OCI-LY1 (cell line): ENCODE data around the gene PDLIM4.
A peak's percentile ranks its signal among the peaks of the same experiment; 100 is the strongest.

Experiments used
- H2AFZ ChIP-seq: fragments of 200-600 bp; sonication (generic), shearing (Covaris generic); 2 replicates; pipeline ENCODE4 v1.6.0; 2014; ENCODE audit warnings: antibody characterized with exemption, mild to moderate bottlenecking, low read length
- H3F3A ChIP-seq: fragments of 200-600 bp; sonication (generic), shearing (Covaris generic); 2 replicates; pipeline ENCODE4 v1.6.0; 2014; ENCODE audit warnings: mild to moderate bottlenecking, antibody characterized with exemption, low read length, moderate library complexity; ENCODE audit not compliant: insufficient read depth
- H3K27ac ChIP-seq: fragments of 200-600 bp; sonication (generic); 2 replicates; pipeline ENCODE4 v1.5.1; 2014; ENCODE audit warnings: low read length, mixed run types, mild to moderate bottlenecking, low read depth; ENCODE audit not compliant: poor library complexity, severe bottlenecking
- H3K27me3 ChIP-seq: fragments of 200-600 bp; sonication (generic); 2 replicates; pipeline ENCODE4 v1.6.0; 2014; ENCODE audit warnings: antibody characterized with exemption, mild to moderate bottlenecking, low read length, moderate library complexity; ENCODE audit not compliant: insufficient read depth
- H3K36me3 ChIP-seq: fragments of 200-600 bp; sonication (generic); 2 replicates; pipeline ENCODE4 v1.6.1; 2014; ENCODE audit warnings: mild to moderate bottlenecking, antibody characterized with exemption, low read length, moderate library complexity, mixed read lengths; ENCODE audit not compliant: insufficient read depth
- H3K4me1 ChIP-seq: fragments of 200-600 bp; sonication (generic); 2 replicates; pipeline ENCODE4 v1.5.1; 2014; ENCODE audit warnings: mild to moderate bottlenecking, low read length, moderate library complexity; ENCODE audit not compliant: insufficient read depth, severe bottlenecking
- H3K4me2 ChIP-seq: fragments of 200-600 bp; sonication (generic), shearing (Covaris generic); 2 replicates; pipeline ENCODE4 v1.6.1; 2014; ENCODE audit warnings: low read length
- H3K4me3 ChIP-seq: fragments of 200-600 bp; sonication (generic); 2 replicates; pipeline ENCODE4 v1.5.1; 2014; ENCODE audit warnings: low read length, low read depth, mild to moderate bottlenecking, mixed read lengths; ENCODE audit not compliant: poor library complexity, severe bottlenecking
- H3K79me2 ChIP-seq: fragments of 200-600 bp; shearing (Covaris generic); 2 replicates; pipeline ENCODE4 v1.6.1; 2016; ENCODE audit warnings: mixed run types, low read length, mixed read lengths; ENCODE audit not compliant: insufficient read depth
- H3K9ac ChIP-seq: fragments of 200-600 bp; sonication (generic), shearing (Covaris generic); 2 replicates; pipeline ENCODE4 v1.6.1; 2014; ENCODE audit warnings: mild to moderate bottlenecking, low read length, mixed read lengths
- H3K9me2 ChIP-seq: fragments of 200-600 bp; sonication (generic), shearing (Covaris generic); 2 replicates; pipeline ENCODE4 v1.6.1; 2014; ENCODE audit warnings: low read depth, mild to moderate bottlenecking, low read length, mixed read lengths
- H3K9me3 ChIP-seq: fragments of 200-600 bp; shearing (Covaris generic); 2 replicates; pipeline ENCODE4 v1.6.1; 2014; ENCODE audit warnings: low read length, mixed read lengths
- H4K20me1 ChIP-seq: fragments of 200-600 bp; sonication (generic), shearing (Covaris generic); 2 replicates; pipeline ENCODE4 v1.6.0; 2016; ENCODE audit warnings: mild to moderate bottlenecking, low read length; ENCODE audit not compliant: insufficient read depth
- EZH2 ChIP-seq: fragments of 200-600 bp; sonication (generic), shearing (Covaris generic); IDR thresholded peaks from 2 replicates; pipeline ENCODE4 v1.8.0; 2017; ENCODE audit warnings: borderline replicate concordance, mixed run types, mild to moderate bottlenecking, antibody characterized with exemption, low read length, moderate library complexity, mixed read lengths
- TF ChIP-seq, protein P1 (sequence below): fragments of 200-600 bp; sonication (generic), shearing (Covaris generic); IDR thresholded peaks from 2 replicates; pipeline ENCODE4 v1.5.1; 2017; ENCODE audit warnings: mild to moderate bottlenecking, antibody characterized with exemption, low read length, moderate library complexity, mixed read lengths

The PDLIM4 gene

DNA sequence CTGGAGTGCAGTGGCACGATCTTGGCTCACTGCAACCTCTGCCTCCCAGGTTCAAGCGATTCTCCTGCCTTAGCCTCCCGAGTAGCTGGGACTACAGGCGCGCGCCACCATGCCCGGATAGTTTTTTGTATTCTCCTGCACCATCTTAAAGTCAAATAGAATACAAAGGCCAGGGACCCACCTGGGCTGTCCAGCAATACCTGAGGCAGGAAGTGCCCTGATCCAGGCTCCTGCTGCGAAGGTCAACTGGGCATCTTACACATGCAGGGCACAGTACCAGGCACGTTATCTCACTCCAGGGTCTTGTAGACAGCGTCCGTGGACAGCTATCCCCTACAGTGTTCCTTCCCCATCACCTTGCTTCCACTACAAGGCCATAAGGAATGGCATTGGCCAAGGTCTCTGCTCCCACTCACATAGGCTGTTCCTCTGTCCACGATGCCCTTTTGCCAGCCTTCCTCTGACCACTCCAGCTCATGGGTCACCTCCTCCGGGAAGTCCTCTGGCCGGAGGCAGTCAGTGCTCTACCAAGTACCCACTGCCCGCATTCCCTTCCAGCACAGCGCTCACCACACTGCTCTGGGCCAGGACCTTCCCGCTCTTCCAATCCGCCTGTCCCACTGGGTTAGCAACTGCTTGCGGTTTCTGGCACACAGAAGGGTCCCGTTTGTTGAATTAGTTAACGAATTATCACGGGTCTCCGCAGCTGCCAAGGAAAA, 30.8 kb upstream of the PDLIM4 start:
- Histone ChIP-seq H3K9me2 (no peaks in the 10 kb centered on the region), H2AFZ (no peak overlapping the region), H3K79me2 (no peaks in the 10 kb centered on the region), H3K9ac (peak overlapping the region; percentile 50; the same call in 1 of the 2 replicates), H3K36me3 (no peaks in the 10 kb centered on the region), H3K27me3 (no peaks in the 10 kb centered on the region), H3K9me3 (no peaks in the 10 kb centered on the region), H3K4me3 (peak overlapping the region; percentile 62), H3K4me2 (peak overlapping the region; percentile 68), H3K27ac (no peak overlapping the region), H3F3A (no peaks in the 10 kb centered on the region), H4K20me1 (no peaks in the 10 kb centered on the region), H3K4me1 (peaks cover 39% of the 10 kb centered on the region)
- TF ChIP-seq, protein P1, sequence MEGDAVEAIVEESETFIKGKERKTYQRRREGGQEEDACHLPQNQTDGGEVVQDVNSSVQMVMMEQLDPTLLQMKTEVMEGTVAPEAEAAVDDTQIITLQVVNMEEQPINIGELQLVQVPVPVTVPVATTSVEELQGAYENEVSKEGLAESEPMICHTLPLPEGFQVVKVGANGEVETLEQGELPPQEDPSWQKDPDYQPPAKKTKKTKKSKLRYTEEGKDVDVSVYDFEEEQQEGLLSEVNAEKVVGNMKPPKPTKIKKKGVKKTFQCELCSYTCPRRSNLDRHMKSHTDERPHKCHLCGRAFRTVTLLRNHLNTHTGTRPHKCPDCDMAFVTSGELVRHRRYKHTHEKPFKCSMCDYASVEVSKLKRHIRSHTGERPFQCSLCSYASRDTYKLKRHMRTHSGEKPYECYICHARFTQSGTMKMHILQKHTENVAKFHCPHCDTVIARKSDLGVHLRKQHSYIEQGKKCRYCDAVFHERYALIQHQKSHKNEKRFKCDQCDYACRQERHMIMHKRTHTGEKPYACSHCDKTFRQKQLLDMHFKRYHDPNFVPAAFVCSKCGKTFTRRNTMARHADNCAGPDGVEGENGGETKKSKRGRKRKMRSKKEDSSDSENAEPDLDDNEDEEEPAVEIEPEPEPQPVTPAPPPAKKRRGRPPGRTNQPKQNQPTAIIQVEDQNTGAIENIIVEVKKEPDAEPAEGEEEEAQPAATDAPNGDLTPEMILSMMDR: no peak
- TF ChIP-seq EZH2: no peak

DNA sequence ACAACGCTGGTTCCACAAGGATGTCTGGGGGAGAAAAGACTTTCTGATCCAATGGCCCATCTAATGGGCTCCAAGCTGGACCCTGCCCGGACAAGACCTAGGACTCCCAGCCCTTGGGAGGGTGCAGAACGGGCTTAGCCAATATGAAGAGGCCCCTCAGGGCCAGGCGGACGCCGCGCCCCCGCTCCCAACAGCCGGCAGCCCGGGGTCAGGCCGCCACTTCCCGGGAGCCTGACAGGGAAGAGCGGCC, 30.3 kb upstream of the PDLIM4 start:
- TF ChIP-seq, protein P1: no peak
- no peak for TF ChIP-seq EZH2
- Histone ChIP-seq H3K9me3 (no peaks in the 10 kb centered on the region), H3K27me3 (no peaks in the 10 kb centered on the region; the same call in 1 of the 2 replicates), H3K4me2 (peak overlapping the region; percentile 68), H3F3A (no peaks in the 10 kb centered on the region), H3K27ac (no peak overlapping the region), H3K79me2 (no peaks in the 10 kb centered on the region), H3K4me3 (peak overlapping the region; percentile 62), H3K36me3 (no peaks in the 10 kb centered on the region), H4K20me1 (no peaks in the 10 kb centered on the region), H3K9me2 (no peaks in the 10 kb centered on the region), H3K9ac (peak overlapping the region; percentile 50; the same call in 1 of the 2 replicates), H3K4me1 (peaks cover 35% of the 10 kb centered on the region), H2AFZ (no peak overlapping the region)

DNA sequence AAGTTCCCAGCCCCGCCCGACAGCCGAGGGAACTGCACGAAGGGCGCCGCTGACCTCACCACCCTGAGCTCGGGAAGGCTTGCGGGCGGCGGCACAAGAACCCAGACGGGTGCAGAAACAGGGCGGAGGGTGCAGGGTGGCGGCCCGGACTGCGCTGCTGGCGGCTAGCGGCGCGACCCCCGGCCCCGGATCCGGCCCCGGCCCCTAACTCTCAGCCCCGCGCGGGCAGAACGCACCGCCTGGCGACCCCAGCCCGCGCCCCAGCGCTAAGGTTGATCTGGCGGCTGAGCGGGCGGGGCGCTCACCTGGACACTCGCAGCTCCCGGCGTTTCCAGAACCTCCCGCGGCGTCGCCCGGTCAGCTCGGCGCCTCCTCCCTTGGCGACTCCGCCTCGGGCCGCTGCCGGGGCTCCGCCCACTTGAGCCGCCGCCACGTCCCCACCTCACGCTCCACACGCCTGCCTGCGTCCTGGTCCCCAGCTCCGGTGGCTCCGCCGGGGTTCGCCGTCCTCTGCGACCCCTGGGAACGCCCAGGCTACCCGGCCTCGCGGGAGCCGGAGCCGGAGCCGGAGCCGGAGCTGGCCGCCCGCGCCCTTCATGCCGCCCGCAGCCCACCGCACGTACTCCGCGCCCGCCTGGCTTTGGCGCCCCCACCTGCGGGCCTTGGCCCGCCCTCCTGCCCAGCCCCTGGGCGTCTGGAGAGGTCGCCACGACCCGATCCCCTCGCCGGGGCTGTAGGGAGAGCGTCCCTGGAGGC, 29.8 kb upstream of the PDLIM4 start, which contains the start of gene P4HA2:
Gene P4HA2, minus strand, starts transcription at position 369 of the 756 bp plus-strand sequence. CDS start 9,227 bp downstream, outside the sequence.
- Histone ChIP-seq H3K9ac (peak within 1 kb of the TSS; percentile 50; the same call in 1 of the 2 replicates), H3K79me2 (no peaks in the 10 kb centered on the region), H2AFZ (no peak within 1 kb of the TSS), H3K4me3 (peak within 1 kb of the TSS; percentile 62), H3F3A (no peaks in the 10 kb centered on the region), H3K27ac (no peak within 1 kb of the TSS), H3K4me2 (peak within 1 kb of the TSS; percentile 68), H4K20me1 (no peaks in the 10 kb centered on the region), H3K4me1 (peaks cover 30% of the 10 kb centered on the region), H3K9me3 (no peaks in the 10 kb centered on the region), H3K27me3 (no peaks in the 10 kb centered on the region; the same call in 1 of the 2 replicates), H3K36me3 (no peaks in the 10 kb centered on the region), H3K9me2 (no peaks in the 10 kb centered on the region)
- TF ChIP-seq, protein P1: no peak
- no peak for TF ChIP-seq EZH2
